Panc1 (cell line): ENCODE data around the gene CGNL1. TPM values are rescaled to one million over a fixed set of nuclear protein-coding genes. Genes with fewer than 3 reads are reported as not detected.

Experiments used
- ATAC-seq: fragments of 200-7000 bp; cut with Tn5 transposase; 2 replicates; pipeline ENCODE4 v1.9.1; 2020; ENCODE audit warnings: mild to moderate bottlenecking, moderate library complexity
- BruUV-seq: library from RNA; stranded (reverse); fragments of 400-500 nt; replicated peaks from 2 replicates; lab custom pipeline; 2021; lab: Mats Ljungman, UMichigan
- CTCF ChIA-PET: fragments of 300-600 bp; sonication (Branson Sonifier 250); formaldehyde crosslinking; loops from one replicate; lab custom pipeline; 2022; ENCODE audit warnings: antibody characterized with exemption; lab: Charles Lee
- POLR2A ChIA-PET: fragments of 300-600 bp; sonication (Branson Sonifier 250); formaldehyde crosslinking; loops from one replicate; lab custom pipeline; 2022; ENCODE audit warnings: antibody characterized with exemption; lab: Charles Lee
- DNase-seq: peaks from one replicate; pipeline ENCODE4 v3.0.0-alpha.2; 2010; ENCODE audit warnings: low read depth, low spot score
- H3K27ac ChIP-seq: 2 replicates; pipeline ENCODE4 v1.5.1; 2011; ENCODE audit warnings: mild to moderate bottlenecking, low read length, inconsistent platforms
- H3K27me3 ChIP-seq: fragments of 200-500 bp; sonication (Bioruptor generic); 2 replicates; pipeline ENCODE4 v1.6.0; 2014; ENCODE audit warnings: low read length, inconsistent platforms; ENCODE audit not compliant: control insufficient read depth, insufficient read depth
- H3K36me3 ChIP-seq: fragments of 200-500 bp; sonication (Bioruptor generic); 2 replicates; pipeline ENCODE4 v1.5.1; 2014; ENCODE audit warnings: inconsistent platforms, mild to moderate bottlenecking, low read length, moderate library complexity; ENCODE audit not compliant: control insufficient read depth, insufficient read depth
- H3K4me1 ChIP-seq: 2 replicates; pipeline ENCODE4 v1.5.1; 2011; ENCODE audit warnings: inconsistent platforms, mild to moderate bottlenecking, low read length, moderate library complexity; ENCODE audit not compliant: control insufficient read depth, insufficient read depth
- H3K4me3 ChIP-seq, 2 experiments: 2 replicates each; pipeline ENCODE4 v1.5.1; 2011 to 2012; ENCODE audit warnings: low read depth in 2 of 2, low read length in 2 of 2, mild to moderate bottlenecking in 2 of 2, inconsistent platforms in 1 of 2, moderate library complexity in 1 of 2
- H3K9me3 ChIP-seq: fragments of 200-500 bp; sonication (Bioruptor generic); 2 replicates; pipeline ENCODE4 v1.5.1; 2014; ENCODE audit warnings: low read depth, mild to moderate bottlenecking, inconsistent platforms, low read length, moderate library complexity; ENCODE audit not compliant: control insufficient read depth, insufficient read depth
- POLR2AphosphoS5 ChIP-seq: IDR thresholded peaks from 2 replicates; pipeline ENCODE4 v1.6.1; 2012; ENCODE audit warnings: mild to moderate bottlenecking, low read depth, low read length, moderate library complexity
- SIN3A ChIP-seq: IDR thresholded peaks from 2 replicates; pipeline ENCODE4 v1.6.1; 2012; ENCODE audit warnings: low read depth, mild to moderate bottlenecking, low read length, moderate library complexity, borderline replicate concordance; ENCODE audit not compliant: insufficient read depth
- TCF7L2 ChIP-seq: IDR thresholded peaks from 2 replicates; pipeline ENCODE4 v1.6.1; 2011; ENCODE audit warnings: mild to moderate bottlenecking, low read depth, low read length, inconsistent platforms
- in situ Hi-C: cut with HindIII; loops from 2 replicates; pipeline ENCODE4 v1.10.0; 2016; ENCODE audit warnings: low sequenced_read_pairs, low pct_unique_long_range_greater_than_20kb
- intact Hi-C: fragments of 100-400 bp; cut with micrococcal nuclease; formaldehyde crosslinking; loops from one replicate; pipeline ENCODE4 v1.10.0; 2022; ENCODE audit not compliant: unreplicated experiment
- total RNA-seq: library from RNA; stranded (reverse); gene quantifications from one replicate; pipeline ENCODE4 v1.2.1, GENCODE V29; 2021; ENCODE audit not compliant: unreplicated experiment
- TF ChIP-seq, protein P1 (sequence below): fragments of 450-650 bp; IDR thresholded peaks from 2 replicates; pipeline ENCODE4 v1.5.1; 2017; ENCODE audit warnings: mild to moderate bottlenecking
- TF ChIP-seq, protein P2 (sequence below), 2 experiments: IDR thresholded peaks; 2 replicates each; pipeline ENCODE4 v1.6.1; 2011 to 2012; ENCODE audit warnings: low read depth in 2 of 2, control low read depth in 1 of 2, low read length in 1 of 2, mild to moderate bottlenecking in 1 of 2, moderate library complexity in 1 of 2; ENCODE audit not compliant: insufficient read depth in 1 of 2

Gene CGNL1
- total RNA-seq, 1 experiment from 2014 or later, result 3.5 TPM

DNA sequence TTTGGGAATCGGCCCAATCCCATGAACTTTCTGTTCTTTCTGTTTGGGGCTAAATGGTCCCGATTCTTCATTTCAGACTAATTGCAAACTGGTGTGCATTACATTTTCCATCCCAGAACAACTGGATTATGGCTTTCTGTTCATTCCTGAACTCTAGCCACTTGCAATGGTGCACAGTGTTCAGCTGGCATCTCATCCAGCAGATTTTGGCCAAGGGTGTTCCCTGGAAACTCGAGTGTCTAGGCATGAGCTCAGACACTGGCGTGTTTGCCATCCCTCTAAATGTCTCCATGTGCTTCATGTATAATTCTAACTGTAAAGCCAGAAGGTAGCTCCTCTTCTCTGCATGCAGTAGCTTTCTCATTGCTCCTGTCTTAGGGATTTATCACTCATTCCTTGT is 118.3 kb downstream of the CGNL1 start:
- ChIA-PET POLR2A (no interaction called here), CTCF (no interaction called here)
- ATAC-seq, result no peak
- no peaks in the 10 kb centered on the region for H3K4me1 ChIP-seq
- no peaks in the 10 kb centered on the region for H3K36me3 ChIP-seq
- no TSS peak for BruUV-seq
- TF ChIP-seq TCF7L2 (no peak), POLR2AphosphoS5 (no peak), SIN3A (no peak)
- TF ChIP-seq, protein P1, sequence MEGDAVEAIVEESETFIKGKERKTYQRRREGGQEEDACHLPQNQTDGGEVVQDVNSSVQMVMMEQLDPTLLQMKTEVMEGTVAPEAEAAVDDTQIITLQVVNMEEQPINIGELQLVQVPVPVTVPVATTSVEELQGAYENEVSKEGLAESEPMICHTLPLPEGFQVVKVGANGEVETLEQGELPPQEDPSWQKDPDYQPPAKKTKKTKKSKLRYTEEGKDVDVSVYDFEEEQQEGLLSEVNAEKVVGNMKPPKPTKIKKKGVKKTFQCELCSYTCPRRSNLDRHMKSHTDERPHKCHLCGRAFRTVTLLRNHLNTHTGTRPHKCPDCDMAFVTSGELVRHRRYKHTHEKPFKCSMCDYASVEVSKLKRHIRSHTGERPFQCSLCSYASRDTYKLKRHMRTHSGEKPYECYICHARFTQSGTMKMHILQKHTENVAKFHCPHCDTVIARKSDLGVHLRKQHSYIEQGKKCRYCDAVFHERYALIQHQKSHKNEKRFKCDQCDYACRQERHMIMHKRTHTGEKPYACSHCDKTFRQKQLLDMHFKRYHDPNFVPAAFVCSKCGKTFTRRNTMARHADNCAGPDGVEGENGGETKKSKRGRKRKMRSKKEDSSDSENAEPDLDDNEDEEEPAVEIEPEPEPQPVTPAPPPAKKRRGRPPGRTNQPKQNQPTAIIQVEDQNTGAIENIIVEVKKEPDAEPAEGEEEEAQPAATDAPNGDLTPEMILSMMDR, result no peak
- TF ChIP-seq, protein P2, sequence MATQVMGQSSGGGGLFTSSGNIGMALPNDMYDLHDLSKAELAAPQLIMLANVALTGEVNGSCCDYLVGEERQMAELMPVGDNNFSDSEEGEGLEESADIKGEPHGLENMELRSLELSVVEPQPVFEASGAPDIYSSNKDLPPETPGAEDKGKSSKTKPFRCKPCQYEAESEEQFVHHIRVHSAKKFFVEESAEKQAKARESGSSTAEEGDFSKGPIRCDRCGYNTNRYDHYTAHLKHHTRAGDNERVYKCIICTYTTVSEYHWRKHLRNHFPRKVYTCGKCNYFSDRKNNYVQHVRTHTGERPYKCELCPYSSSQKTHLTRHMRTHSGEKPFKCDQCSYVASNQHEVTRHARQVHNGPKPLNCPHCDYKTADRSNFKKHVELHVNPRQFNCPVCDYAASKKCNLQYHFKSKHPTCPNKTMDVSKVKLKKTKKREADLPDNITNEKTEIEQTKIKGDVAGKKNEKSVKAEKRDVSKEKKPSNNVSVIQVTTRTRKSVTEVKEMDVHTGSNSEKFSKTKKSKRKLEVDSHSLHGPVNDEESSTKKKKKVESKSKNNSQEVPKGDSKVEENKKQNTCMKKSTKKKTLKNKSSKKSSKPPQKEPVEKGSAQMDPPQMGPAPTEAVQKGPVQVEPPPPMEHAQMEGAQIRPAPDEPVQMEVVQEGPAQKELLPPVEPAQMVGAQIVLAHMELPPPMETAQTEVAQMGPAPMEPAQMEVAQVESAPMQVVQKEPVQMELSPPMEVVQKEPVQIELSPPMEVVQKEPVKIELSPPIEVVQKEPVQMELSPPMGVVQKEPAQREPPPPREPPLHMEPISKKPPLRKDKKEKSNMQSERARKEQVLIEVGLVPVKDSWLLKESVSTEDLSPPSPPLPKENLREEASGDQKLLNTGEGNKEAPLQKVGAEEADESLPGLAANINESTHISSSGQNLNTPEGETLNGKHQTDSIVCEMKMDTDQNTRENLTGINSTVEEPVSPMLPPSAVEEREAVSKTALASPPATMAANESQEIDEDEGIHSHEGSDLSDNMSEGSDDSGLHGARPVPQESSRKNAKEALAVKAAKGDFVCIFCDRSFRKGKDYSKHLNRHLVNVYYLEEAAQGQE (IDR thresholded peaks at IDR 0.05; ENCODE audit: insufficient read depth in 1 of 2, low read depth in 2 of 2, low read length in 1 of 2), result no peak
- no peaks in the 10 kb centered on the region for H3K27me3 ChIP-seq
- H3K9me3 ChIP-seq, result no peaks in the 10 kb centered on the region
- H3K27ac ChIP-seq, result no peak overlapping the region
- in situ Hi-C loops (no loop called here), intact Hi-C loops (no loop called here)
- DNase-seq, result no peak
- no peak overlapping the region for H3K4me3 ChIP-seq

DNA sequence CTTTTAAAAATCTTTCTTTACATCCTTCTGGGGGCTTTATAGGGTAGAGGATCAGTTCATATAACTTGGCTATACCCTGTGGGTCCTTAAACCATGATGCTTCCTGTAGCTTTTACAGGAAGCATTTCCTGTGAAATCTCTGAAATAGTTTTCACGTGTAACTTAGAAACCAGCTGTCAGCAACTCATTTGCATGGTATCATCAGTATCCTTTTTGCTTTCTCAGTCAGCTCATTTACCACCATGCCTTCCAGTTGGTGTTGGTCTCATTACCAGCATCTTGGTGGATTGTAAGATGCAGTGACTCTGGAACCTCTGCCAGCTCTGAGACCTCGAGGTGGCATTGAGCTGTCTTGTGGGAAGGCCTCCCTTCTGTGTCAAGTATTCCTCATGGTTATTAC is 118.7 kb downstream of the CGNL1 start:
- TF ChIP-seq, protein P2 (IDR thresholded peaks at IDR 0.05; ENCODE audit: insufficient read depth in 1 of 2, low read depth in 2 of 2, low read length in 1 of 2), result no peak
- TF ChIP-seq TCF7L2 (no peak), POLR2AphosphoS5 (no peak), SIN3A (no peak)
- TF ChIP-seq, protein P1, result no peak
- H3K9me3 ChIP-seq, result no peaks in the 10 kb centered on the region
- intact Hi-C loops, result no loop called here
- H3K27ac ChIP-seq, result no peak overlapping the region
- no peak for DNase-seq
- ATAC-seq, result no peak
- H3K4me1 ChIP-seq, result no peaks in the 10 kb centered on the region
- no peaks in the 10 kb centered on the region for H3K36me3 ChIP-seq
- in situ Hi-C loops, result no loop called here
- H3K27me3 ChIP-seq, result no peaks in the 10 kb centered on the region
- BruUV-seq, result no TSS peak
- H3K4me3 ChIP-seq, result no peak overlapping the region
- ChIA-PET CTCF (no interaction called here), POLR2A (no interaction called here)
